D721Med (cell line): ENCODE results near the gene CLIC6.

Source experiments
- DNase-seq: peaks from one replicate; pipeline ENCODE4 v3.0.0; 2011; ENCODE audit warnings: low spot score; ENCODE audit not compliant: insufficient read length
- FAIRE-seq: peaks from 2 replicates; lab custom pipeline; 2011; peaks lifted over from hg19 to GRCh38; lab: Jason Lieb, UNC
- TF ChIP-seq, protein P1 (sequence below): IDR thresholded peaks from 2 replicates; pipeline ENCODE4 v1.5.1; 2012; ENCODE audit warnings: mild to moderate bottlenecking, control low read depth; ENCODE audit not compliant: insufficient read depth; ENCODE audit errors: missing control alignments

The CLIC6 gene

DNA sequence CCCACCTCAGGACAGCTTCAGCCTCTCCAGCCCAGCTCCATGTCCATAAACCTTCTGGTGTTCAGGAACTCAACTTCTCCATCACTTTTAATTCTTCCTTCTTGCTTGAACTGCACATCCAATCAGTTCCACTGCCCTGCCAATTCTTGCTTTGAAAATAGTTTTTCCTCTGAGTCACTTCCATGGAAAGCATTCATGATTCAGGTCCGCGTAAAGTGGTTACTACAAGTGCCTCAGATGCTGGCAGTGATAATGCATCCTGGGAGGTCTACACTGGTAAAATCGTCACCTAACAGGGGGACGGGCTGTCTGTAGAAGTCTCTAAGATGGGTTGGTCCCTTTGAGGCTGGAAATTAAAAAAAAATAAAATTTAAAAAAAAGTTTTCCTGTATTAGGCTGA lies 27.9 kb upstream of the CLIC6 start:
- DNase-seq = no peak
- TF ChIP-seq, protein P1, sequence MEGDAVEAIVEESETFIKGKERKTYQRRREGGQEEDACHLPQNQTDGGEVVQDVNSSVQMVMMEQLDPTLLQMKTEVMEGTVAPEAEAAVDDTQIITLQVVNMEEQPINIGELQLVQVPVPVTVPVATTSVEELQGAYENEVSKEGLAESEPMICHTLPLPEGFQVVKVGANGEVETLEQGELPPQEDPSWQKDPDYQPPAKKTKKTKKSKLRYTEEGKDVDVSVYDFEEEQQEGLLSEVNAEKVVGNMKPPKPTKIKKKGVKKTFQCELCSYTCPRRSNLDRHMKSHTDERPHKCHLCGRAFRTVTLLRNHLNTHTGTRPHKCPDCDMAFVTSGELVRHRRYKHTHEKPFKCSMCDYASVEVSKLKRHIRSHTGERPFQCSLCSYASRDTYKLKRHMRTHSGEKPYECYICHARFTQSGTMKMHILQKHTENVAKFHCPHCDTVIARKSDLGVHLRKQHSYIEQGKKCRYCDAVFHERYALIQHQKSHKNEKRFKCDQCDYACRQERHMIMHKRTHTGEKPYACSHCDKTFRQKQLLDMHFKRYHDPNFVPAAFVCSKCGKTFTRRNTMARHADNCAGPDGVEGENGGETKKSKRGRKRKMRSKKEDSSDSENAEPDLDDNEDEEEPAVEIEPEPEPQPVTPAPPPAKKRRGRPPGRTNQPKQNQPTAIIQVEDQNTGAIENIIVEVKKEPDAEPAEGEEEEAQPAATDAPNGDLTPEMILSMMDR = no peak

DNA sequence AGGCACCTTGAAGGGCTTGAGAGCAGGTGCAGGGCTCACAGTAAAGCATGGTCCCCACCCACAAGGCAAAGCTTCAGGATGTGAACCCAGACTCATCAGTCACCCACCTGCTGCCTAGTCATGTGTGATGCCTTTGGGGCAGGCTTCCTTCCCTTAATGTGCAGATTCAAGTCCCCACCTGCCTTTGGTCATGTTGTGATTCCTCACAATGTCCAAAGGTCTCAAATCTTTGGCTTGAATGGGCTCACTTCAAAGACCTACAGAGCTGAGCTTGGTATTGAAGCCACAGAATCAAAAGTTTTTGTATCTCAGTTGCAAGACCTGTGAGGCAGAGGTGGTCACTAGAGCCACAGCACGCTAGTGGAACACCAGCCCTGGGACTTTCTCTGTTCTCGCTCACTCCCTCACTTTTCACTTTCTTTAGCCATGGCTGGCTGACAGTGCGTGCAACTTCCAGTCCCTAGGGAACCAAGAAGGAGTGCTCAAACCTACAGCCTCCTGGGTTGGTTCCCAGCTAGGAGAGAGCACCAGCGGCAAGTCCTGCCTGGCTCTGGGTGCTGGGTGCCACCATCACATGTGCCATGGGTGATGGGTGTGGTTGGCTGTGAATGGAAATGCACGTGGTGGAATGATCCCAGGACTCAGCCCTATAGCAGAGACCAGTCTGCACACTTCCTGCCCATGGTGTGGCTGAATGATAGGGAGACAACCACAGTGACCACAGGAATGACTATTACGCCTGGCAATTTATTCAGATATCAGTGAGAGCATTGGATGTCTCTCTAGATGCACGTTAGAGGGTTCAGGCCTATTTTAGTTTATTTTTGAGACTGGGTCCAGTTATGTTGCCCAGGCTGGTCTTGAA lies 26.4 kb upstream of the CLIC6 start:
- FAIRE-seq = no peak
- DNase-seq = no peak
- TF ChIP-seq, protein P1 = no peak

More for the DNA sequence above, 27.9 kb upstream of the CLIC6 start:
- no peak for FAIRE-seq

DNA sequence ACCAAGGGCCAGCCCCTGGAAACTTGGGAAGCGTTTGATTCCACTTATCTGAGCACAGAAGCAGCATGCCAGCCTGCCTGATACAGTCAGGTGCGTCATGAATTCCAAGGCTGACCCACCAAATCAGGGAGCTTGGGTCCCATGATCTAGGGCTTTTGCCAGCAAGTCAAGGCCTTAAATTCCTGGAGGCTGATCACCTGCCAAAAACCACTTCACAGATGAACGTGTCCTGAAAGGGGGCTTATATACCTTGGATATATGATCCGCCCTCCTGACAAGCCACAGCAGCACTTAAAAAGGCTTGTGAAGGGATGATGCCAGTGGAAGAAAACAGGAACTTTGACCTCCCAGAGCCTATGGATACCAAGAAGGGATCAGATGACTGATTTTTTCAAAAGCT lies 24.0 kb upstream of the CLIC6 start:
- DNase-seq (no peak), FAIRE-seq (no peak)
- TF ChIP-seq, protein P1 = no peak

DNA sequence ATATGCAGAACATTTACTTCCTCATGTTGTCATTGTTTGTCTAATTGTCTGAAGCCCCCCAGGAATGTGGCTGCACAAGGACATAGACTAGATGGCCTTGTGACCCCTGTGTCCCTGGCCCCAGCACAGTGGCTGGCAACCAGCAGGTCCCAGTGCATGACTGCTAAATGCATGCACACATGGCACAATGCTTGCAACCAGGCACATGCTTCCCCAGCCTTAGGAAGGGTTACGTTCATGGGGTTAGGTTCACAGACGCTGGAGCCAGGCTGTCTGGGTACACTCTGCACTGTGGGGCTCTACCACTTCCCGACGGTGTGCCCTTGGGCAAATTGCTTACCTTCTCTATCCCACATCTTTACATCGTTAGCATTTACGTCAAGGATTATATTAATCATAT lies 21.2 kb upstream of the CLIC6 start:
- FAIRE-seq = no peak
- TF ChIP-seq, protein P1 = no peak
- no peak for DNase-seq

DNA sequence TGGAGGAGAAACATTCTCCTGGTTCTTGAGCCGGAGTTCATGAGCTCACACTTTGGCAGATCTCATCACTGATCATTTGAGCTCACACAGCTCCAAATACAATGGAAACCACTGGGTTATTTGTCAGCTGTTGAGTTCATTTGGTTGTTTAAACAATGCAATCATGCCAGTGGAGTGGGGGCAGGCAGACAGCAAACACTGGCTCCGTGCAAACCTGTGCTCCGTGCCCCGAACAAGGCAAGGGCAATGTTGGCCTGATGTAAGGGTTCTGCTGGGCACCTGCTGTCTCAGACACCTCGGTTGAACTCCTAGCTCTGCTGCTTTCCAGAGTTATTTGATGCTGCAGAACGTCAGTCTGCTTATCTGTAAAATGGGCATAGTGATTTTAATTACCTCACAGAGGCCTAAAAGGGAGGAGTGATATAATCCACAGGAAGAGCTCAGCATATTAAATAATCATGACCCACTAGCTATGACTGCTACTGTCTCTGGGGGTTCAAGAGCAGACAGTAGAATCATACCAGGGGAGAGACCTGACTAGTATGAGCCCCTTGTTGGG lies 20.0 kb upstream of the CLIC6 start:
- TF ChIP-seq, protein P1 = no peak
- no peak for DNase-seq
- FAIRE-seq = no peak

DNA sequence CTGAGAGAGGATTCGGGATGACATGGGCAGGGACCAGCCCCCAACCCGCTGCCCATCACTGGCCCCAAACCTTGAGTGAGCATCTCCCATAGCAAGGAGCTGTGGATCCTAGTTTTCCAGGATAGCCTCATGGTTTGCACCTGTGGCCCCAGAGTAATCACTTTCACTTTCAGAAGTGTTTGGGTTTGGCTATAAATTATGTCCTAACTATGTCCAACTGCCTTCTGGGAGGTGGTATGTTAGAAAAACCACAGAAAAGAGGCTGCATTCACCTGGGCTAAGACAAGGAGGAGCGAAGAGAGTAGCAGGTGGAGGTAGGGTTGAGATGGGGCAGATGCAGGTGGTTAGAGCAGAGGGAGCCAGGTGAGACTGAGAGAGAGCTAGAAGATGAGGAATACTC lies 19.4 kb upstream of the CLIC6 start:
- DNase-seq (no peak), FAIRE-seq (no peak)
- TF ChIP-seq, protein P1 = no peak
